ENCODE measurements around the gene IL17RB.

IL17RB gene

GRCh38 chr3:53858096-53858741 is 11.9 kb downstream of the IL17RB start:
- no peak for DNase-seq (ENCODE audit: low read depth in 2 of 2)

DNA sequence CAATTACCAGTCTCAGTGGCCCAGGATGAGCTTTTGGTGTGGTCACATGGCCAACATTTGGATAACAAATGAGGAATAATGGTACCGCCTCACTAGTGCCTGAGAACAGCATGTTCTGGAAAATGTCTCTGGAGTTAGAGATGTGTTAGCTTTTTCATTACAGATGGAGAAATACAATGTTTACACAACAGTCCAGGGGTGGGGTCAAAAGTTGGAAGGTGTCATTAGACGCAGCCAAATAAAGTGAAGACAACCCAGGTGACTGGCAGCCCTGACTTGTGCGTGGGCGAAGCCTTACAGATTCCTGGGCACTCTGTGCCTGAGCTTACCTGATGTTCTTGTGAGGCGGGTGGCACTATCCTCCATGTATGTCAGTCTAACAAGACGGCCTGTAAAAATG is 12.8 kb downstream of the IL17RB start:
- DNase-seq (ENCODE audit: low read depth in 2 of 2) = no peak

DNA sequence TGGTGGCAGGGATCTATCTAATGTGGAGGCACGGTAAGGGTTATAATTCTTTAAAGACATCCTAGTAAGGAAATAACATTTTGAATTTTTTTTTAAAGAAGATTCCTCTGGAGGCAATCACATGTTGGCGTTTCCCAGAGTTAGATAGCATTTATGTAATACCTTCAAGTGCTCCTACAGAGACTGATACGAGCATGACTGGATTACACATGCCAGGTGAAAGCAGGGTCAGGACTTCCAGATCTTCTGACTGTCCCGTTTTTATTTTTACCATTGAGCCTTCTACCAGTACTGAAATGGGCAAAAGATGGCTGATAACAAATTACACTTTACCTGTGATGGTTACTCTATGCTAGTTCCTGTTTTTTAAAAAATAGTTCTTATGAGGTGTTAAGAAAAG is 13.8 kb downstream of the IL17RB start:
- DNase-seq (ENCODE audit: low read depth in 2 of 2) = no peak

- no peak for DNase-seq (ENCODE audit: low read depth in 2 of 2)
These were observed 15.9 kb downstream of the IL17RB start for GRCh38 chr3:53862241-53862640.

GRCh38 chr3:53863145-53863544 is 16.8 kb downstream of the IL17RB start:
- no peak for DNase-seq (ENCODE audit: low read depth in 2 of 2)

GRCh38 chr3:53865732-53866499 is 19.5 kb downstream of the IL17RB start:
- DNase-seq (ENCODE audit: low read depth in 2 of 2) = no peak

DNA sequence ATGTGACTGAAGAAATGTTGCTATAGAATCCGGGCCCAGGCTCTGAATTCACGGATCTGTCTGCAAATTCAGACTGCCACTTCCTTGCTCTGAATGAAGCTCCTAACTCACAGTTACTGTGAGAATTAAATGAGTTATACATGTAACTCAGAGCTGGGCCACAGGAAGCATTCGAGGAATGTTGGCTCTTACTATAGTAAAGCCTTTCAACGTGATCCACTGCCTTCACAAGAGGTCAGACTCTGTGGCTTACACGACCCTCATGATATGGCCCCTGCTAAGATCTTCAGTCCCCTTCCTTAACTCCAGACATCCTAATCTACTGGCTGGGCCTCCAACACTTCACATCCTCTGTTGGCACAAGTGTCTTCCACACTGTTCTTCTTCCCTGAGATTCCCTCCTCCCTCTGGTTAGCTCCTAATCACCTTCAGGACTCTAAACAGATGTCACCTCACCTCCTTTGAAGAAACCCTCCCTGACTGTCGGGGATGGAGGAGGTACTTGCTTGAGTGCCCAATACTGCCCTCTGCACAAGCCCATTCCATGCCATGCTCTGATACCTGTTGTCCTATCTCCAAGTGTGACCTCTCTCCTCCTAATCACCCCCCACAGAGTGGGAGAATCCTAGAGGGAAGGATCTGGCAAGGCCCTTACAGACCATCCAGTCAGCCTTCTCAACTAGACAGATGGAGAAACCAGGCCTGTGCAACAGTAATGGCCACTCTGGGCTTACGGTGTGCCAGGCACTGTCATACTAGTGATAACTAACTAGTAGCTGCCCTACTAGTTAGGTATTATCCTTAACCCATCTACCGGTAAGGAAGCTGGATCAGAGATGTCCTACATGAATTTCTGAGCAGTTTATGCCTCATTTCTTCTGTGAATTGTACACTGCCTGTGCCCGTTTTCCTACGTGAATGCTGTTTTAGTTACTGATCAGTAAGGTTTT is 34.3 kb downstream of the IL17RB start:
- DNase-seq (ENCODE audit: low read depth in 2 of 2) = no peak

GRCh38 chr3:53881691-53882593 is 35.6 kb downstream of the IL17RB start, which contains the start of gene ACTR8:
Gene ACTR8 (minus strand): TSS chr3:53882152. CDS start chr3:53882101, 51 bp downstream.
- DNase-seq (ENCODE audit: low read depth in 2 of 2) = peak; percentile 46 to 60

DNA sequence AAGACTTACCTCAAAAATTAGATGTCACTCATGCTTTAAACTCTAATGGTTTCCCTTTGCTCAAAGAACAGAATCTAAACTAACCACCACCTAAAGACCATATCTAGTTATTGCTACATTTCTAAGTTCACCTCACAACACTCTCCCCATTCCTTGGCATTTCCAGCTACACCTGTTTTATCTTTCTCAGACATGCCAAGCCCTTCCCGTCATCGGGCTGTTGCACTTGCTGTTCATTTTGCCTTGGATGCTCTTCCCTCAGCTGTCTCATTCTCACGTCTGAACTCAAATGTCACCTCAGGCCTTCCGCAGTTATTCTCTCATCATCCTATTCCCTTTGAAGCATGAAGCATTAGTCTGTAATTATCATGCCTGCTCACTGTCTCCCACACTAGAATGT is 36.6 kb downstream of the IL17RB start:
- DNase-seq (ENCODE audit: low read depth in 2 of 2) = no peak

DNA sequence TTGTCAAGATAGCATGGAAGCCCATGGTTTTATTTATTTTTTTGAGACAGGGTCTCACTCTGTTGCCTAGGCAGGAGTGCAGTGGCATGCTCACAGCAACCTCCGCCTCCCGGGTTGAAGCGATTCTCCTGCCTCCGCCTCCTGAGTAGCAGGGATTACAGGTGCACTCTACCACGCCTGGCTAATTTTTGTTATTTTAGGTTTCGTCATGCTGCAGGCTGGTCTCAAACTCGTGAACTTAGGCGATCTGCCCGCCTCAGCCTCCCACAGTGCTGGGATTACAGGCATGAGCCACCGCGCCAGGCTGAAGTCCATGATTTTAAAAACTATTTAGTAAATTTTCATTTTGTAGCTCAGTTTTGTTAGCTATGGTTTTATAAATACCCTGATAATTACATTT is 38.3 kb downstream of the IL17RB start:
- no peak for DNase-seq (ENCODE audit: low read depth in 2 of 2)

- DNase-seq (ENCODE audit: low read depth in 2 of 2) = no peak
These were observed 38.9 kb downstream of the IL17RB start for GRCh38 chr3:53885239-53885638.

- no peak for DNase-seq (ENCODE audit: low read depth in 2 of 2)
These were observed 41.1 kb downstream of the IL17RB start for GRCh38 chr3:53887446-53887845.

DNA sequence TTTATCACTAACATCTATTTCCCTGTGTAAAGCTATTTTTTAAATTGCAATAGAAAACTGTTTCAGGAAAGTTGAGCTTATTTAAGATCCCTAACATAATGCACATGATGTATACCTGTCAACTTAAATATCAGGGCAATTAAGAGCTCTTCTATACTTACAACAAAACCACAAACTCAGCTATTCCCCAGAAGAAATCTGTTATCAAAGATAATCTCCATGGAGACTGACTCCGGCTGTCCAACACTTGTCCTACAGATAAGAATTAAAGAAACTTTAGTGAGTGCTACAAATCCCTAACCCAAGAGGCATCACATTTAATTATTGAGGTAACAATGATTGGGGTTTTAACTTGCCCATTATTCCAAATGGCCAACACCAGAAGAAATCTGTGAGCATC is 41.9 kb downstream of the IL17RB start:
- DNase-seq (ENCODE audit: low read depth in 2 of 2) = no peak

- no peak for DNase-seq (ENCODE audit: low read depth in 2 of 2)
These were observed 44.5 kb downstream of the IL17RB start for GRCh38 chr3:53890726-53891475.

GRCh38 chr3:53891497-53892285 is 45.3 kb downstream of the IL17RB start, which contains the start of gene SELENOK:
Gene SELENOK (minus strand): TSS chr3:53891859.
- DNase-seq (ENCODE audit: low read depth in 2 of 2) = peak; percentile 98

GRCh38 chr3:53892286-53892637 is 45.9 kb downstream of the IL17RB start:
- no peak for DNase-seq (ENCODE audit: low read depth in 2 of 2)

GRCh38 chr3:53899750-53900149 is 53.4 kb downstream of the IL17RB start:
- no peak for DNase-seq (ENCODE audit: low read depth in 2 of 2)

- DNase-seq (ENCODE audit: low read depth in 2 of 2) = no peak
These were observed 54.4 kb downstream of the IL17RB start for GRCh38 chr3:53900666-53901331.

DNA sequence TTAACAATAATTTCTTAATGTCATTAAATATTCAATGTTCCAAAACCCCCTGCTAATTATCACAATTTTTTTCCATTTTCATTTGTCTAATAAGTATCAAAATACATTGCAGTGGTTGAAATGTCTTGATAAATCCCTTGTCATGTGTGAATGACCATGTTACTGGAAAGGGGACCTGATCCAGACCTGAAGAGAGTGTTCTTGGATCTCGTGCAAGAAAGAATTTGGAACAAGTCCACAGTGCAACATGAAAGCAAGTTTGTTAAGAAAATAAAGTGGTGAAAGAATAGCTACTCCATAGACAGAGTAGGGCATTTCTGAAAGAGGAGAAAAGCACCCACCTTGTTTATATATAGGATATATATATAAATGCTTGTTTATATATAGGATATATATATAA is 55.7 kb downstream of the IL17RB start:
- DNase-seq (ENCODE audit: low read depth in 2 of 2) = no peak

All from fibroblast of skin of left quadriceps (primary cell).